H1 (cell line): Measurements from ENCODE around the gene PRKN. TPM values are rescaled to one million over a fixed set of nuclear protein-coding genes. Genes with fewer than 3 reads are reported as not detected.

Experiments used
- CREB1 ChIP-seq: IDR thresholded peaks from 2 replicates; pipeline ENCODE4 v1.6.1; 2012; ENCODE audit warnings: inconsistent platforms
- POU5F1 ChIP-seq: IDR thresholded peaks from 2 replicates; pipeline ENCODE4 v1.6.1; 2011; ENCODE audit warnings: low read depth, mild to moderate bottlenecking, low read length, moderate library complexity
- polyA plus RNA-seq, 7 experiments: library from polyadenylated mRNA; depleted of rRNA in 3 of 7; stranded (reverse) in 5 of 7; unstranded in 2 of 7; fragments of >200 nt in 5 of 7; fragments of 200-250 nt in 2 of 7; gene quantifications; 1 replicate in 5 of 7; 2 replicates in 1 of 7; 4 replicates in 1 of 7; pipeline versions ENCODE4 v1.2.1 to v1.2.3, GENCODE V29; 2011 to 2013; ENCODE audit warnings: missing spikeins in 2 of 7, mixed read lengths in 2 of 7
- total RNA-seq: library from RNA; stranded (reverse); fragmentation: NEBNext Ultra II Directional; extraction: Animal tissue kit (Norgen Biotek cat#: 25700); gene quantifications from 2 replicates; pipeline ENCODE4 v1.2.1, GENCODE V29; 2021

Gene PRKN
- total and polyA plus RNA-seq, 2 of the 8 experiments (the other 6 are each of a cell fraction or from before 2014, with no cell fraction given) = 0.13 to 0.29 TPM

DNA sequence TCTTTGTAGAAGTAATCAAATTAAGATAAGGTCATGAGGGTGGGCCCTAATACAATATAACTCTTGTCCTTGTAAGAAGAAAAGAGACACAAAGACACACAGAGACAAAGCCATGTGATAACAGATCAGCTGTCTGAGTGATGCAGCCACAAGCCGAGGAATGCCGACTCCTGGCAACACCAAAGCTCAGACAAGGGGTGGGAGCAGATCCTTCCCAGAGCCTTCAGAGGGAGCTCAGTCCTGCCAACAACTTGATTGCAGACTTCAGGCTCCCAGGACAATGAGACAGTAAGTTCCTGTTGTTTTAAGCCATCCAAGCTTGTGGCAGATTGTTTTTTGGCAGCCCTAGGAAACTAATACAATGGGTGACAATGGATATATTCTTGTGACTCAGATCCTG lies 1128.7 kb downstream of the PRKN start (continued):
- no peak for TF ChIP-seq CREB1
- no peak for TF ChIP-seq POU5F1
